Tibial nerve (tissue), 4 donors: Measurements from ENCODE around the gene FLOT2. TPM values are rescaled to one million over a fixed set of nuclear protein-coding genes. Genes with fewer than 3 reads are reported as not detected.
"Not testable (repeated sequence)": the region's sequence is repeated elsewhere in the genome, so short reads cannot be mapped to it uniquely, and the experiment has no call there.

Source experiments
- DNase-seq, 2 donors: peaks; one replicate each; pipeline ENCODE4 v3.0.0-alpha.2; 2019; ENCODE audit warnings: low spot score in 2 of 2
- H3K27ac ChIP-seq, 4 donors: fragments of 200-600 bp; sonication (generic) in 3 of 4; one replicate each; pipeline ENCODE4 v1.5.1; 2017 to 2019; ENCODE audit warnings: mild to moderate bottlenecking in 1 of 4
- H3K27me3 ChIP-seq, 2 donors: fragments of 200-600 bp; sonication (generic) in 1 of 2; one replicate each; pipeline versions ENCODE4 v1.5.1 to v1.6.0; 2017 to 2019
- H3K36me3 ChIP-seq, 3 donors: fragments of 200-600 bp; sonication (generic); one replicate each; pipeline ENCODE4 v1.5.1; 2018 to 2019
- H3K4me1 ChIP-seq, 4 donors: fragments of 200-600 bp; sonication (generic) in 3 of 4; one replicate each; pipeline ENCODE4 v1.5.1; 2017 to 2019
- H3K4me3 ChIP-seq, 4 donors: fragments of 200-600 bp; sonication (generic) in 3 of 4; one replicate each; pipeline ENCODE4 v1.5.1; 2017 to 2019; ENCODE audit warnings: mild to moderate bottlenecking in 1 of 4, moderate library complexity in 1 of 4
- H3K9me3 ChIP-seq, 4 donors: fragments of 200-600 bp; sonication (generic) in 3 of 4; one replicate each; pipeline ENCODE4 v1.5.1; 2017 to 2019
- EP300 ChIP-seq, 2 donors: sonication (generic); formaldehyde crosslinking; IDR thresholded peaks; one replicate each; pipeline ENCODE4 v1.6.1; 2017; ENCODE audit warnings: antibody characterized with exemption in 2 of 2, mild to moderate bottlenecking in 1 of 2
- POLR2A ChIP-seq, 2 donors: fragments of 450-650 bp; IDR thresholded peaks; one replicate each; pipeline ENCODE4 v1.6.1; 2017; ENCODE audit warnings: antibody characterized with exemption in 2 of 2, mild to moderate bottlenecking in 2 of 2, moderate library complexity in 2 of 2
- WGBS, 2 donors: methylation state at CpG; one replicate each; pipeline ENCODE4 v1.1.5; 2018; 5-methylcytosine and 5-hydroxymethylcytosine counted together
- total RNA-seq, 4 donors: library from RNA; depleted of rRNA; stranded (reverse); fragments of >200 nt; gene quantifications; one replicate each; pipeline ENCODE4 v1.1.0, GENCODE V29; 2016
- TF ChIP-seq, protein P1 (sequence below), 5 experiments: fragments of 200-600 bp in 3 of 5; fragments of 450-650 bp in 2 of 5; sonication (generic) in 3 of 5; IDR thresholded peaks; one replicate each; pipeline ENCODE4 v1.5.1; 2016 to 2019; ENCODE audit warnings: antibody characterized with exemption in 5 of 5, mild to moderate bottlenecking in 3 of 5, moderate library complexity in 2 of 5

FLOT2 gene
- total RNA-seq, 4 donors from 2014 or later, result 54.8 to 84.9 (median 65.2) TPM

GRCh38 chr17:28854457-28855335, 42.8 kb downstream of the FLOT2 start, which contains the start of gene ERAL1:
TSS of gene ERAL1 (plus strand) at chr17:28855016. CDS start at chr17:28855035, 19 bp downstream.
- H3K27me3 ChIP-seq, result no peaks in the 10 kb centered on the region
- peaks cover 0 to 37% (median 10%) of the 10 kb centered on the region in 3 donors for H3K36me3 ChIP-seq
- peak within 1 kb of the TSS; percentile 61 to 74 (median 66) for H3K4me3 ChIP-seq
- no peaks in the 10 kb centered on the region for H3K9me3 ChIP-seq
- peak; percentile 59 to 79 for DNase-seq
- TF ChIP-seq POLR2A (IDR thresholded peaks at IDR 0.05), result peak in 1 of 2 donors; percentile 48
- peak in 1 of 2 donors; percentile 87 for TF ChIP-seq EP300 (IDR thresholded peaks at IDR 0.05)
- TF ChIP-seq, protein P1, sequence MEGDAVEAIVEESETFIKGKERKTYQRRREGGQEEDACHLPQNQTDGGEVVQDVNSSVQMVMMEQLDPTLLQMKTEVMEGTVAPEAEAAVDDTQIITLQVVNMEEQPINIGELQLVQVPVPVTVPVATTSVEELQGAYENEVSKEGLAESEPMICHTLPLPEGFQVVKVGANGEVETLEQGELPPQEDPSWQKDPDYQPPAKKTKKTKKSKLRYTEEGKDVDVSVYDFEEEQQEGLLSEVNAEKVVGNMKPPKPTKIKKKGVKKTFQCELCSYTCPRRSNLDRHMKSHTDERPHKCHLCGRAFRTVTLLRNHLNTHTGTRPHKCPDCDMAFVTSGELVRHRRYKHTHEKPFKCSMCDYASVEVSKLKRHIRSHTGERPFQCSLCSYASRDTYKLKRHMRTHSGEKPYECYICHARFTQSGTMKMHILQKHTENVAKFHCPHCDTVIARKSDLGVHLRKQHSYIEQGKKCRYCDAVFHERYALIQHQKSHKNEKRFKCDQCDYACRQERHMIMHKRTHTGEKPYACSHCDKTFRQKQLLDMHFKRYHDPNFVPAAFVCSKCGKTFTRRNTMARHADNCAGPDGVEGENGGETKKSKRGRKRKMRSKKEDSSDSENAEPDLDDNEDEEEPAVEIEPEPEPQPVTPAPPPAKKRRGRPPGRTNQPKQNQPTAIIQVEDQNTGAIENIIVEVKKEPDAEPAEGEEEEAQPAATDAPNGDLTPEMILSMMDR (IDR thresholded peaks at IDR 0.05), result no peak
- peak within 1 kb of the TSS; percentile 51 to 87 (median 76) for H3K27ac ChIP-seq
- WGBS, 2 donors, result 2% methylated on average over 41 to 42 of the region's 42 CpGs
- H3K4me1 ChIP-seq, result peaks cover 0 to 17% (median 8%) of the 10 kb centered on the region in 4 donors

DNA sequence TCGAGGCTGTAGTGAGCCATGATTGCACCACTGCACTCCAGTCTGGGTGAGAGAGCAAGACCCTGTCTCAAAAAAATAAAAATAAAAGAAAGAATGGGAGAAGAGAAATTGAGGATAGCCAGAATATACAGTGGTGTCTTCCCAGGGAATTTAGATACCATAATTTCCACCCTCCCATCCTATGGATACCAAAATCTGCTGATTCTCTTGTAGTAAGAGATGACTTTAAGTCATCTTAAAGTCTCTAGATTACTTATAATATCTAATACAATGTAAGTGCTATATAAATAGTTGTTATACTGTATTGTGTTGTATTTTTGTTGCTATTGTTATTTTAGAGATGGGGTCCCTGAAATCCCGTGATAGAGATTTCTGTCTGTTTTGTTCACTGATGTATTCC, 44.2 kb downstream of the FLOT2 start:
- no peak overlapping the region for H3K27ac ChIP-seq
- no peaks in the 10 kb centered on the region for H3K27me3 ChIP-seq
- WGBS, 2 donors, result 91 to 94% methylated on average over 2 of the region's 2 CpGs
- peaks cover 0 to 17% (median 8%) of the 10 kb centered on the region in 4 donors for H3K4me1 ChIP-seq
- H3K36me3 ChIP-seq, result peaks cover 0 to 23% (median under 1%) of the 10 kb centered on the region in 3 donors
- H3K9me3 ChIP-seq, result no peaks in the 10 kb centered on the region
- no peak for DNase-seq
- TF ChIP-seq EP300 (IDR thresholded peaks at IDR 0.05) (no peak), POLR2A (IDR thresholded peaks at IDR 0.05) (no peak)
- TF ChIP-seq, protein P1 (IDR thresholded peaks at IDR 0.05), result no peak
- H3K4me3 ChIP-seq, result no peak overlapping the region

DNA sequence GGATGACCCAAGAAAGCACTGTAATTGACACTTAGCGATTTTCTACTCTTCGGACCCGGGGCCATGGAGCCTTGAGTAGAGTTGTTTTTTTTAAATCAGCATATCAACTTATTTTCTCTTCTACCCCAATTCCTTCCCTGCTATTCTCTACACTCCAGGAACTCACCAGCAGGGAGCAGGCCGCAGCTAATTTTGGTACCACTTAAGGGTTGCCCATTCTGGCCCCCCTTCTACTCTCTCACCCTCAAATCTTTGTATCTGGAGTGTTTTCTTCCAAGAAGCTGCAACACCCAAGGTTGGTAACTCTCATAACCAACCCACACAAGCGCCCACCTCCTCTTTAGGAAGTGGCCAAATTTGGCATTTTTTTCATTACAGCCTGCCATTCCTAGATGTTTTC, 48.3 kb downstream of the FLOT2 start:
- no peaks in the 10 kb centered on the region for H3K36me3 ChIP-seq
- no peaks in the 10 kb centered on the region for H3K27me3 ChIP-seq
- H3K4me1 ChIP-seq, result peaks cover 0 to 3% (median 1%) of the 10 kb centered on the region in 4 donors
- H3K9me3 ChIP-seq, result no peaks in the 10 kb centered on the region
- WGBS, 2 donors, result 75 to 86% methylated on average over 5 of the region's 5 CpGs
- H3K27ac ChIP-seq, result no peak overlapping the region
- no peak for DNase-seq
- TF ChIP-seq, protein P1 (IDR thresholded peaks at IDR 0.05), result no peak
- TF ChIP-seq EP300 (IDR thresholded peaks at IDR 0.05) (no peak), POLR2A (IDR thresholded peaks at IDR 0.05) (no peak)
- no peak overlapping the region for H3K4me3 ChIP-seq

- H3K9me3 ChIP-seq, H3K27me3 ChIP-seq, H3K4me1 ChIP-seq, H3K4me3 ChIP-seq, H3K27ac ChIP-seq, H3K36me3 ChIP-seq, DNase-seq: not testable (repeated sequence)
- 88 to 91% methylated on average over 15 of the region's 15 CpGs for WGBS, 2 donors
- TF ChIP-seq, protein P1 (IDR thresholded peaks at IDR 0.05), result peak in 2 of 5 experiments; percentile 23 to 26
Measured at GRCh38 chr17:28848667-28849066, 48.9 kb downstream of the FLOT2 start.

GRCh38 chr17:28846699-28847098, 50.8 kb downstream of the FLOT2 start:
- 88 to 92% methylated on average over 9 of the region's 9 CpGs for WGBS, 2 donors
- H3K9me3 ChIP-seq, DNase-seq, H3K4me1 ChIP-seq, H3K27me3 ChIP-seq, H3K27ac ChIP-seq, H3K4me3 ChIP-seq, H3K36me3 ChIP-seq: not testable (repeated sequence)
